HG03565 (cell line): ENCODE data around the gene PANK4.

Source experiments
- ATAC-seq: cut with Tn5 transposase; IDR thresholded peaks from one replicate; pipeline ENCODE4 v1.9.1; 2021; ENCODE audit warnings: mild to moderate bottlenecking, moderate library complexity; ENCODE audit not compliant: unreplicated experiment

The PANK4 gene

GRCh38 chr1:2514863-2515762, 11.3 kb downstream of the PANK4 start:
- no peak for ATAC-seq

- ATAC-seq: no peak
Observed at GRCh38 chr1:2513939-2514652, 12.3 kb downstream of the PANK4 start.

- no peak for ATAC-seq
Observed at GRCh38 chr1:2512862-2513421, 13.5 kb downstream of the PANK4 start.

- ATAC-seq: no peak
Observed at GRCh38 chr1:2510366-2511155, 15.8 kb downstream of the PANK4 start.

- no peak for ATAC-seq
Observed at GRCh38 chr1:2509589-2509988, 16.8 kb downstream of the PANK4 start.

GRCh38 chr1:2508751-2509150, 17.6 kb downstream of the PANK4 start:
- no peak for ATAC-seq

GRCh38 chr1:2508180-2508579, 18.2 kb downstream of the PANK4 start:
- no peak for ATAC-seq

- no peak for ATAC-seq
Observed at GRCh38 chr1:2507744-2508155, 18.6 kb downstream of the PANK4 start.

GRCh38 chr1:2506901-2507565, 19.4 kb downstream of the PANK4 start:
- ATAC-seq: no peak

GRCh38 chr1:2506007-2506860, 20.2 kb downstream of the PANK4 start:
- no peak for ATAC-seq

GRCh38 chr1:2505461-2505994, 20.9 kb downstream of the PANK4 start:
- no peak for ATAC-seq

GRCh38 chr1:2504949-2505272, 21.5 kb downstream of the PANK4 start:
- ATAC-seq: no peak

- no peak for ATAC-seq
Observed at GRCh38 chr1:2504225-2504948, 22.0 kb downstream of the PANK4 start.

- ATAC-seq: no peak
Observed at GRCh38 chr1:2503554-2504224, 22.7 kb downstream of the PANK4 start.

GRCh38 chr1:2502661-2503553, 23.5 kb downstream of the PANK4 start:
- ATAC-seq: no peak

GRCh38 chr1:2502210-2502609, 24.2 kb downstream of the PANK4 start:
- ATAC-seq: no peak

GRCh38 chr1:2501820-2502119, 24.6 kb downstream of the PANK4 start:
- no peak for ATAC-seq
